ENCODE data around the gene EMC8. TPM values are rescaled to one million over a fixed set of nuclear protein-coding genes. Genes with fewer than 3 reads are reported as not detected.

Gene EMC8
- total RNA-seq, 1 experiment from 2014 or later = 38.2 TPM

DNA sequence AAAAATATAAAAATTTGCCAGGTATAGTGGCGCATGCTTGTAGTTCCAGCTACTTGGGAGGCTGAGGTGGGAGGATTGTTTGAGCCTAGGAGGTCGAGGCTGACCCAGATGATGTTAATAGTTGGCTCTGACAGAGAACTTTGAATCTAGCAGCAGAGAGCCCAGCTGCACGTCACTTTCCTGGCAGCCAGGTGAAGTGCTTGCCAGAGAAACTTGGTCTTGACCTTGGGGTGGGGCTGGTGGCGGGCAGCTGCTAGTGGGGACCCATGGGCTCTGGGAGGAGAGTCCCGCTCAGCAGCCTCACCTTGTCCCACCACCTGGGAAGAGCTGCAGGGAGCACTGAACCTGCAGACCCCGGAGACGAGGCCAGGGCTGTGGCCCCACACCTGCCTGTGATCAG, 45.4 kb downstream of the EMC8 start:
- BruUV-seq (replicated peaks) = no TSS peak
- Histone ChIP-seq H3K4me3 (no peak overlapping the region), H3K4me2 (0 out of 2 replicates have a peak overlapping the region, but pooled peaks have one; percentile 91), H3K9me3 (ENCODE audit: insufficient read depth, low read depth) (no peaks in the 10 kb centered on the region), H4K20me1 (ENCODE audit: insufficient read depth) (no peaks in the 10 kb centered on the region), H3K79me2 (ENCODE audit: low read depth) (peaks cover 17% of the 10 kb centered on the region), H3K27ac (no peak overlapping the region), H3K4me1 (replicated peaks; ENCODE audit: insufficient read depth) (peaks cover 41% of the 10 kb centered on the region), H2AFZ (no peak overlapping the region), H3F3A (ENCODE audit: insufficient read depth, low read depth) (peaks cover 17% of the 10 kb centered on the region; the same call in 1 of the 2 replicates), H3K36me3 (ENCODE audit: low read depth) (no peaks in the 10 kb centered on the region), H3K9me2 (ENCODE audit: insufficient read depth) (no peaks in the 10 kb centered on the region), H3K27me3 (ENCODE audit: insufficient read depth, low read depth) (no peaks in the 10 kb centered on the region)
- ChIA-PET POLR2A (ENCODE audit: unreplicated experiment) (no interaction called here), CTCF (no interaction called here)
- no peak for DNase-seq
- TF ChIP-seq CTCF (conservative IDR thresholded peaks at IDR 0.05) = no peak
- TF ChIP-seq EZH2 (IDR thresholded peaks at IDR 0.05; ENCODE audit: low read depth) = no peak
- intact Hi-C loops (cut with micrococcal nuclease; ENCODE audit: unreplicated experiment) = no loop called here

- no peaks in the 10 kb centered on the region for H3K9me2 ChIP-seq (ENCODE audit: insufficient read depth)
- DNase-seq = peak; percentile 25 to 77
- peaks cover 18% of the 10 kb centered on the region; the same call in 1 of the 2 replicates for H3F3A ChIP-seq (ENCODE audit: insufficient read depth, low read depth)
- H3K4me1 ChIP-seq (replicated peaks; ENCODE audit: insufficient read depth) = peaks cover 45% of the 10 kb centered on the region
- CTCF ChIA-PET = no interaction called here
- H2AFZ ChIP-seq = no peak overlapping the region
- intact Hi-C loops (cut with micrococcal nuclease; ENCODE audit: unreplicated experiment) = no loop called here
- no peaks in the 10 kb centered on the region for H3K9me3 ChIP-seq (ENCODE audit: insufficient read depth, low read depth)
- BruUV-seq (replicated peaks) = no TSS peak
- H3K36me3 ChIP-seq (ENCODE audit: low read depth) = no peaks in the 10 kb centered on the region
- TF ChIP-seq CTCF (conservative IDR thresholded peaks at IDR 0.05) = no peak
- TF ChIP-seq EZH2 (IDR thresholded peaks at IDR 0.05; ENCODE audit: low read depth) = no peak
- no peak overlapping the region for H3K27ac ChIP-seq
- POLR2A ChIA-PET (ENCODE audit: unreplicated experiment) = no interaction called here
- H3K4me2 ChIP-seq = peak overlapping the region; percentile 91
- no peaks in the 10 kb centered on the region for H3K27me3 ChIP-seq (ENCODE audit: insufficient read depth, low read depth)
- H3K79me2 ChIP-seq (ENCODE audit: low read depth) = peaks cover 20% of the 10 kb centered on the region
- no peak overlapping the region for H3K4me3 ChIP-seq
- H4K20me1 ChIP-seq (ENCODE audit: insufficient read depth) = no peaks in the 10 kb centered on the region
Measured at GRCh38 chr16:85753559-85753958, 45.8 kb downstream of the EMC8 start.

DNA sequence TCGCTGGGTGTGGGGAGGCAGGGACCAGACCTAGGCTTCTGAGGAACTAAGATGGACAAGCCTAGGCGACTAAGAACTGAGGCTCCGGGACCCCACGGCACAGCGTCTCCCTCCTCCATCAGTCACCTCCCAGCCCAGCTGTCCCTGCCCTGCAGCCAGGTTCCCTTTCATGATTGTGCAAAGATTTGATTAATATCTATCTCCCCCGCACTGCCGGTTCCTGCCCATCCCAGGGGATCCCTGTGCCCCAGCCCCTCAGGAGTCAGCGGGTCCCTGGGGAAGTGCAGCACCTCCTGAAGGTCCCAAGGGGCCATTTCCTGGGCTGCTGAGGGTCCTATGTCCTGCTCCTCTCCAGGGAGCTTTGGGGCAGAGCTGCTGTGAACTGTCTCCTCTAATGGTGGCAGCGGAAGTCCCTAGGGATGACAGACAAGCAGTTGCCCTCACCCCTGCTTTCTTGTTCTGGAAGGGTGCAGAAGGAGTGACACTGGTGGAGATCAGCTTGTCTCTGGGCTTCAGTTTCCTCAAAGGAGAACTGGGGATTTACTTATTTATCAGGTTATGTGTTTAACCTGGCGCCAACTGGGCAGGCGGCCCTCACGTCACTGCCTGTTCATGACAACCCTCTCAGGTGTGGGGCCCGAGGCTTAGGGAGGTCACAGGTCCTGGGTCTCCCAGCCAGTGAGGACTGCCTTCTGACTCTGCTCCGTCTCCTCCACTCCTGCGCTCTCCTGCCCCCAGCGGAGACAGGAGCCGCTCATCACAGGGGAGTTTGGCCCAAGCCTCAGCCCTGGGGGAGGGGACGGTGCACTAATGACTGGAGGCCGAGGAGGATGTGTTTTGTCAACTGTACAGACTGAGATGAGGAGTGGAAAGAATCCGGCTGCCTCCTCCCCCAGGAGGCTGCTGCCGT, 46.6 kb downstream of the EMC8 start:
- intact Hi-C loops (cut with micrococcal nuclease; ENCODE audit: unreplicated experiment) = no loop called here

More for the DNA sequence above, 46.6 kb downstream of the EMC8 start:
- no peak overlapping the region; the same call in 1 of the 2 replicates for H3K4me3 ChIP-seq
- no peaks in the 10 kb centered on the region for H3K9me2 ChIP-seq (ENCODE audit: insufficient read depth)
- peaks cover 24% of the 10 kb centered on the region for H3F3A ChIP-seq (ENCODE audit: insufficient read depth, low read depth)
- H3K36me3 ChIP-seq (ENCODE audit: low read depth) = no peaks in the 10 kb centered on the region
- H3K79me2 ChIP-seq (ENCODE audit: low read depth) = peaks cover 26% of the 10 kb centered on the region
- H3K4me1 ChIP-seq (replicated peaks; ENCODE audit: insufficient read depth) = peaks cover 52% of the 10 kb centered on the region
- H4K20me1 ChIP-seq (ENCODE audit: insufficient read depth) = no peaks in the 10 kb centered on the region
- no peak overlapping the region for H3K27ac ChIP-seq
- no peaks in the 10 kb centered on the region for H3K27me3 ChIP-seq (ENCODE audit: insufficient read depth, low read depth)
- POLR2A ChIA-PET (ENCODE audit: unreplicated experiment) = interaction anchor here (0.6 kb wide), 1 partner anchor 195 kb away, joined by 3 read pairs; no protein-coding TSS in a partner anchor
- no peaks in the 10 kb centered on the region for H3K9me3 ChIP-seq (ENCODE audit: insufficient read depth, low read depth)
- H3K4me2 ChIP-seq = peak overlapping the region; percentile 91
- BruUV-seq (replicated peaks) = no TSS peak
- no peak for DNase-seq
- H2AFZ ChIP-seq = no peak overlapping the region
- TF ChIP-seq CTCF (conservative IDR thresholded peaks at IDR 0.05) = no peak
- TF ChIP-seq EZH2 (IDR thresholded peaks at IDR 0.05; ENCODE audit: low read depth) = no peak
- CTCF ChIA-PET = no interaction called here

Measured in PC-9 (cell line).